ENCODE results near the gene PRKG1.
A peak's percentile ranks its signal among the peaks of the same experiment; 100 is the strongest.

The PRKG1 gene

DNA sequence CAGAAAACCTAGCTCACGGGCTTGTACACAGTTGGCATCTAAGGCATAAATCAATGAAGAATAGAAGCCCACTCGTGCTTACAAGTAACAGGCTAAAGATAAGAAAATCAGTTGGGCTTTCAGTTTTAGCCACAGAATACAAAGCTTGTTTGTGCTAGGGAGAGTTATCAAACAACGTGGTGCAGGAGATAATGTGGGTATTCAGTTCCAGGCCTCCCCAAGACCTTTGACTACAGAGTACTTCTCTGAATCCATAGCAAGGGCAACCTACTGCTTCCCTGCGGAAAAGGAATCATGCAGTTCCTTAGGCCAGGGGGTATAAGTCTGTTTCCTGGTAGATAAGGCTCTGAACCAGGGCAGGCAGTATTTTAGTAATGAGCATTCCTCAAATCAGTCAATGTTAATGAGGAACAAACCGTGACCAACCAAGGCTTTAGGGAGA lies 844.6 kb downstream of the PRKG1 start:
- DNase-seq = peak in 1 of 51 donors; percentile 44

- DNase-seq = no peak
Measured at GRCh38 chr10:51920672-51921071, 846.4 kb downstream of the PRKG1 start.

- DNase-seq = no peak
Measured at GRCh38 chr10:51924359-51924758, 850.1 kb downstream of the PRKG1 start.

- peak in 3 of 51 donors; percentile 1 to 28 (median 16) for DNase-seq
Measured at GRCh38 chr10:51926337-51926736, 852.0 kb downstream of the PRKG1 start.

GRCh38 chr10:51928162-51928561 lies 853.9 kb downstream of the PRKG1 start:
- no peak for DNase-seq

DNA sequence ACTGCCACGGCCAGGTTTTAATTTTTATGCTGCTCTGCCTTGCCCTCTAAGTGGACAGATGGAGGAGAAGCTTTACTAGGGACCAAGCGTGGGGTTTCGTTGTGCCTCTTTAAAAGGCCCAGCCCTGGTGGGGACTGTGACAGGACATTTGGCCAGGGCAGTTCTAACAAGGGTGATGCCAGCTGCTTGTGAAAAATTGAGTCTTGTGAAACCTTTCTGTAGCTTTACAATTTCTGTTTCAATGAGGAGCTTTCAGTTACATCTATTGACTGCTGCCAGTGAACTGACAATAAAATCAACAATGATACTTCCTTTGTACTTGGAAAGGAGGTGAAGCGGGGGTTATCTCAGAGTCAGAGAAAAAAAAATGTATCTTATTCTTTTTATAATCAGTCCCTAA lies 858.2 kb downstream of the PRKG1 start:
- no peak for DNase-seq

DNA sequence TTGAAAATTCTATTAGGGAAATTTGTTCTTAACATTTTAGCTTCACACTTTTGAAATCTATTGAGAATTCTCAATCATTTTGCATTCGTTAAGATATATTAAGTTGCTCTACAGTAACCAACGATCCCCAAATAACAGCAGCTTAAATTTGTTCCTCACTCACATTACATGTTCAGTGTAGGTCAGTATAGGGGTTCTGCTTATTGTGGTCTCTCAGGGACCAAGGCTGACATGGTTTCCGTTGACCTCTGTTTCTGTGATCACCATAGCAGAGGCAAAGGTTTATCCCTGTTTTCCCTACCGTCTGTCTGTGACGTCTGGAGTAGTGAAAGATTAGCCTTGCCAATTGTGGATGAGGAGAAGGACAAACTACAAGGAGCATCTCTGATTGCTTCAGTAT lies 860.1 kb downstream of the PRKG1 start:
- no peak for DNase-seq

DNA sequence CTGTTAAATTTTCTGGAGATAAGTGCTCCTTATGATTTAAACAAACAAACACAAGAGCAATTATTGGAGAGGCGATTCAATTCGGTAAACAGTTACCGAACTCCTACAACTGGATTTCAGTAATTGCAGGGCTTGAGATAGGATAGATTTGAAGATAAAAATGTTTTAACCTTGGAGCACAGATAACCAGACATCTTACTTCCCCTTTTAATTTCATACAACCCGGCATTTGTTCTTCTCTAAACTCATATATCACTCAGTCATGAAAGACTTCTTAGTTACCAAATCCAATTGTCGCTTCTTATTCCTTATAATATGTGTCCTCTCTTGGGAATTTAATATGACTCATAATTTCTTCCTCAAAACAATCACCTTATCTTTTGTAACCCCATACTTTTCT lies 861.1 kb downstream of the PRKG1 start:
- DNase-seq = no peak

GRCh38 chr10:51937308-51938140 lies 863.2 kb downstream of the PRKG1 start:
- DNase-seq = no peak

- DNase-seq = no peak
Measured at GRCh38 chr10:51950371-51950995, 876.2 kb downstream of the PRKG1 start.

- DNase-seq = no peak
Measured at GRCh38 chr10:51950996-51951555, 876.8 kb downstream of the PRKG1 start.

DNA sequence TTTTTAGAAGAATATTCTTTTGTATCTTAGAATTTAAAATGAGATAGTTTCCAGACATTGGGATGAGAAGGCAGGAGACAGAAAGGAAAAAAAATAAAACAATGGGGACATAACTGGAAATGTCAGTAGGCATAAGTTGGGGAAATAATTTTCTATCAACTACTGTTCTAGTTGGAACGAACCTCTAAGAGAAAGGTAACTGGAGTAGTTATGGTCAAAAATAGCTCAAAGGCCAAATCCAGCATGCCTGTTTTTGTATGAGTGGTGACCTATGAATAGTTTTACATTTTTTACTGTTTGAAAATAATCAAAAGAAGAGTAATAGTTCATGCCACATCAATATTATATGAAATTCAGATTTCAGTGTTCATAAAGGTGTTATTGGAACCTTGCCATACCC lies 877.3 kb downstream of the PRKG1 start:
- no peak for DNase-seq

- DNase-seq = no peak
Measured at GRCh38 chr10:51952056-51952455, 877.8 kb downstream of the PRKG1 start.

GRCh38 chr10:51955696-51956095 lies 881.4 kb downstream of the PRKG1 start:
- no peak for DNase-seq

DNA sequence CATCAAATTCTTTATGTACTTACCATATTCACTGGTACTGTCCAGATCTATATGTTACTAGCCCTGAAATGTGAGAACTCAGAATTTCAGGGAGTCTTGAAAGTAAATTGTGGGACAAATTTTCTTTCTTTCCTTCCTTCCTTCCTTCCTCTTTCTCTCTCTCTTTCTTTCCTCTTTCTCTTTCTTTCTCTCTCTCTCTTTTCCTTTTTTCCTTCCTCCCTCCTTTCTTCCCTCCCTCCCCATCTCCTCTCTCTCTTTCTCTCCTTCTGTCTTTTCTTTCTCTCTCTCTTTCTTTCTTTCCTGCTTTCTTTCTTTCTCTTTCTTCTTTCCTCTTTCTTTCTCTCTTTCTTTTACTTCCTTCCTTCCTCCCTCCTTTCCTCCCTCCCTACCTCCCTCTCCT lies 882.5 kb downstream of the PRKG1 start:
- DNase-seq = no peak

GRCh38 chr10:51960494-51960895 lies 886.2 kb downstream of the PRKG1 start:
- DNase-seq = peak in 4 of 51 donors; percentile 1 to 57 (median 6)

GRCh38 chr10:51961401-51961800 lies 887.1 kb downstream of the PRKG1 start:
- no peak for DNase-seq

- no peak for DNase-seq
Measured at GRCh38 chr10:51964630-51965029, 890.3 kb downstream of the PRKG1 start.

DNA sequence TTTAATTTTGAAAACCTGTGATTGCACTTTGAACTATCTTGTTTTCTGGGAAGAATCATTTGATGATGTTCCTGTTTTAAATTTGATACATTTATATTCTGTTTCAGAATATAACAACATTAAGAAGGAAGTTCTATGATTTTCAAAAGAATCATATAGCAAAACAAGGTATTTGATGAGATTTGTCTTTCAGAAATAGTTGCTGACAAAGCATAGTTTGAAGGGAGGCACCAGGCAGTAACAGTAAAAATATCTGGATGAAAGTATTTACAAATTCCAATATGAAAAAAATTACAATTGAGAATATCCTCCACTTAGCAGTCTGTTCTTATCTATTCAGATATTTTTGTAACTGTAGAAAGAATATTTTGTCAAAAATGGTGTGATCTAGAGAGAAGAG lies 891.2 kb downstream of the PRKG1 start:
- no peak for DNase-seq

- no peak for DNase-seq
Measured at GRCh38 chr10:51972733-51973346, 898.6 kb downstream of the PRKG1 start.

DNA sequence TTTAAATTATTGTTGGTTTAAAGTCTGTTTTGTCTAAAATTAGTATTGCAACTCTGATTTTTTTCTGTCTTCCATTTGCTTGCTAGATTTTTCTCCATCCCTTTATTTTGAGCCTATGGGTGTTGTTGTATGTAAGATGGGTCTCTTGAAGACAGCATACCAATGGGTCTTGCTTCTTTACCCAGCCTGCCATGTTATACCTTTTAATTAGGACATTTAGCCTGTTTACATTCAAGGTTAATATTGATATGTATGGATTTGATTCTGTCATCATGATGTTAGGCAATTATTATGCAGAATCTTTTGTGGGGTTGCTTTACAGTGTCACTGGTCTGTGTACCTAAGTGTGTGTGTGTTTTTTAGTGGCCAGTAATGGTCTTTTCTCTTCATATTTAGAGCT lies 906.5 kb downstream of the PRKG1 start:
- DNase-seq = no peak

DNA sequence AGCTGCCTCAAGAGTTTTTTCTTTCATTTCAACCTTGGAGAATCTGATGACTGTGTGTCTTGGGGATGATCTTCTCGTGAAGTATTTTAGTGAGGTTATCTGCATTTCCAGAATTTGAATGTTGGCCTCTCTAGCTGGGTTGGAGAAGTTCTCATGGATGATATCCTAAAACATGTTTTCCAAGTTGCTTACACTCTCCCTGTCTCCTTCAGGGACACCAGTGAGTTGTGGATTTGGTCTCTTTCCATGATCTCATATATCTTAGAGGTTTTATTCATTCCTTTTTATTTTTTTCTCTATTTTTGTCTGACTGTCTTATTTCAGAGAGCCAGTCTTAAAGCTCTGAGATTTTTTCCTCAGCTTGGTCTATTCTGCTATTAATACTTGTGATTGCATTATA lies 907.4 kb downstream of the PRKG1 start:
- no peak for DNase-seq

Data from hypothalamus (tissue), 51 donors.